H1 (cell line): ENCODE data around the gene COX10. TPM values are rescaled to one million over a fixed set of nuclear protein-coding genes. Genes with fewer than 3 reads are reported as not detected.

Source experiments
- BCL11A ChIP-seq, 2 experiments: IDR thresholded peaks; one replicate each; pipeline ENCODE4 v1.6.1; 2011; ENCODE audit warnings: low read depth in 2 of 2, low read length in 2 of 2, mild to moderate bottlenecking in 2 of 2
- CHD7 ChIP-seq: fragments of 300-600 bp; sonication (generic); IDR thresholded peaks from 2 replicates; pipeline ENCODE4 v1.7.1; 2012; ENCODE audit warnings: low read length, moderate library complexity, mild to moderate bottlenecking, inconsistent platforms; ENCODE audit not compliant: insufficient replicate concordance
- PHF8 ChIP-seq: fragments of 200-600 bp; sonication (generic); conservative IDR thresholded peaks from 2 replicates; pipeline ENCODE4 v1.7.1; 2012; ENCODE audit warnings: low read depth, mild to moderate bottlenecking, inconsistent platforms, low read length, moderate library complexity
- POLR2A ChIP-seq, 2 experiments: IDR thresholded peaks; 1 replicate in 1 of 2; 2 replicates in 1 of 2; pipeline ENCODE4 v1.6.1; 2011; ENCODE audit warnings: low read depth in 2 of 2, low read length in 2 of 2, mild to moderate bottlenecking in 2 of 2; ENCODE audit errors: control extremely low read depth in 1 of 2
- SIN3A ChIP-seq, 2 experiments: IDR thresholded peaks in 1 of 2; conservative IDR thresholded peaks in 1 of 2; 2 replicates each; pipeline ENCODE4 v1.6.1; 2011 to 2012; ENCODE audit warnings: low read length in 2 of 2, improper control_type of control experiment in 1 of 2, low read depth in 1 of 2, mild to moderate bottlenecking in 1 of 2
- SUZ12 ChIP-seq: fragments of 200-600 bp; sonication (generic); IDR thresholded peaks from 2 replicates; pipeline ENCODE4 v1.6.1; 2012; ENCODE audit warnings: mild to moderate bottlenecking, inconsistent platforms, low read length, moderate library complexity, mixed read lengths
- TAF1 ChIP-seq: IDR thresholded peaks from 2 replicates; pipeline ENCODE4 v1.6.1; 2011; ENCODE audit warnings: mild to moderate bottlenecking, low read depth, low read length
- YY1 ChIP-seq: IDR thresholded peaks from 2 replicates; pipeline ENCODE4 v1.6.1; 2011; ENCODE audit warnings: low read depth, mild to moderate bottlenecking, low read length
- polyA plus RNA-seq, 7 experiments: library from polyadenylated mRNA; depleted of rRNA in 3 of 7; stranded (reverse) in 5 of 7; unstranded in 2 of 7; fragments of >200 nt in 5 of 7; fragments of 200-250 nt in 2 of 7; gene quantifications; 1 replicate in 5 of 7; 2 replicates in 1 of 7; 4 replicates in 1 of 7; pipeline versions ENCODE4 v1.2.1 to v1.2.3, GENCODE V29; 2011 to 2013; ENCODE audit warnings: missing spikeins in 2 of 7, mixed read lengths in 2 of 7
- total RNA-seq: library from RNA; stranded (reverse); fragmentation: NEBNext Ultra II Directional; extraction: Animal tissue kit (Norgen Biotek cat#: 25700); gene quantifications from 2 replicates; pipeline ENCODE4 v1.2.1, GENCODE V29; 2021

The COX10 gene
- total and polyA plus RNA-seq, 2 of the 8 experiments (the other 6 are each of a cell fraction or from before 2014, with no cell fraction given): 18.0 to 23.0 TPM

- TF ChIP-seq CHD7 (no peak), POLR2A (IDR thresholded peaks at IDR 0.05; ENCODE audit: control extremely low read depth in 1 of 2, low read depth in 2 of 2, low read length in 2 of 2) (no peak), SUZ12 (no peak), YY1 (no peak), TAF1 (no peak), PHF8 (no peak), SIN3A (conservative IDR thresholded peaks at IDR 0.05 in 1 of 2, IDR thresholded peaks at IDR 0.05 in 1 of 2; ENCODE audit: low read depth in 1 of 2, low read length in 2 of 2) (no peak), BCL11A (IDR thresholded peaks at IDR 0.05; ENCODE audit: low read depth in 2 of 2, low read length in 2 of 2) (no peak)
- TF ChIP-seq, all 59 proteins: peak for 0
Observed at GRCh38 chr17:14121952-14122351, 52.6 kb downstream of the COX10 start (continued).
